ENCODE measurements around the gene DOP1A.

DNA sequence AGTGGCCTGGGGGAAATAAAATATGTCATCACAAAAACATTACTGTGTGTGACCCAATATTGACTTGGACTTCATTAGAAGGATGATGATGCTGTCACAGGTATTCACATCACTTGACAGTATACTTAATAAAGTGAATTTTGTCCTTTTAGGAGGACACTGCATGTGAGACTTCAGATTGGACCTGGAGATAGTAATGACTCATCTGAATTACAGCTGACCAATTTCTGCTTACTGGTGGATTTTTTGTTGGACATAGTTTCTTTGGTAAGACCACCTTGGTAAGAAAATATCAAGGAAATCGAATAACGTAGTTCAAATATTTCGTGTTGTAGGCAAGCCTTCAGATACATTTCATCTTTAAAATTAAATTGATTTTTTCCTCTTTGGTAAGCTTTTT, 57.1 kb downstream of the DOP1A start:
- TF ChIP-seq, protein P1, sequence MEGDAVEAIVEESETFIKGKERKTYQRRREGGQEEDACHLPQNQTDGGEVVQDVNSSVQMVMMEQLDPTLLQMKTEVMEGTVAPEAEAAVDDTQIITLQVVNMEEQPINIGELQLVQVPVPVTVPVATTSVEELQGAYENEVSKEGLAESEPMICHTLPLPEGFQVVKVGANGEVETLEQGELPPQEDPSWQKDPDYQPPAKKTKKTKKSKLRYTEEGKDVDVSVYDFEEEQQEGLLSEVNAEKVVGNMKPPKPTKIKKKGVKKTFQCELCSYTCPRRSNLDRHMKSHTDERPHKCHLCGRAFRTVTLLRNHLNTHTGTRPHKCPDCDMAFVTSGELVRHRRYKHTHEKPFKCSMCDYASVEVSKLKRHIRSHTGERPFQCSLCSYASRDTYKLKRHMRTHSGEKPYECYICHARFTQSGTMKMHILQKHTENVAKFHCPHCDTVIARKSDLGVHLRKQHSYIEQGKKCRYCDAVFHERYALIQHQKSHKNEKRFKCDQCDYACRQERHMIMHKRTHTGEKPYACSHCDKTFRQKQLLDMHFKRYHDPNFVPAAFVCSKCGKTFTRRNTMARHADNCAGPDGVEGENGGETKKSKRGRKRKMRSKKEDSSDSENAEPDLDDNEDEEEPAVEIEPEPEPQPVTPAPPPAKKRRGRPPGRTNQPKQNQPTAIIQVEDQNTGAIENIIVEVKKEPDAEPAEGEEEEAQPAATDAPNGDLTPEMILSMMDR (conservative IDR thresholded peaks at IDR 0.05; ENCODE audit: low read depth, low read length): no peak
- TF ChIP-seq POLR2A (IDR thresholded peaks at IDR 0.05; ENCODE audit: low read depth, low read length) (no peak), MAZ (IDR thresholded peaks at IDR 0.05; ENCODE audit: borderline replicate concordance, low read depth, low read length) (no peak), RFX5 (IDR thresholded peaks at IDR 0.05; ENCODE audit: low read depth, low read length) (no peak), SMC3 (IDR thresholded peaks at IDR 0.05; ENCODE audit: low read depth, low read length) (no peak), FOS (IDR thresholded peaks at IDR 0.05; ENCODE audit: low read depth, low read length) (no peak), RAD21 (IDR thresholded peaks at IDR 0.05; ENCODE audit: low read length) (no peak), BHLHE40 (IDR thresholded peaks at IDR 0.05; ENCODE audit: low read depth, low read length) (no peak), ELK1 (IDR thresholded peaks at IDR 0.05; ENCODE audit: borderline replicate concordance, low read depth, low read length) (no peak)
- TF ChIP-seq, protein P2, sequence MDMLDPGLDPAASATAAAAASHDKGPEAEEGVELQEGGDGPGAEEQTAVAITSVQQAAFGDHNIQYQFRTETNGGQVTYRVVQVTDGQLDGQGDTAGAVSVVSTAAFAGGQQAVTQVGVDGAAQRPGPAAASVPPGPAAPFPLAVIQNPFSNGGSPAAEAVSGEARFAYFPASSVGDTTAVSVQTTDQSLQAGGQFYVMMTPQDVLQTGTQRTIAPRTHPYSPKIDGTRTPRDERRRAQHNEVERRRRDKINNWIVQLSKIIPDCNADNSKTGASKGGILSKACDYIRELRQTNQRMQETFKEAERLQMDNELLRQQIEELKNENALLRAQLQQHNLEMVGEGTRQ (IDR thresholded peaks at IDR 0.05; ENCODE audit: low read depth, low read length): no peak

Data from IMR-90 (cell line).